Measurements from ENCODE around the gene MTNR1A. TPM values are rescaled to one million over a fixed set of nuclear protein-coding genes. Genes with fewer than 3 reads are reported as not detected.

Gene MTNR1A
- total RNA-seq, 1 experiment from 2014 or later: 0.84 TPM

DNA sequence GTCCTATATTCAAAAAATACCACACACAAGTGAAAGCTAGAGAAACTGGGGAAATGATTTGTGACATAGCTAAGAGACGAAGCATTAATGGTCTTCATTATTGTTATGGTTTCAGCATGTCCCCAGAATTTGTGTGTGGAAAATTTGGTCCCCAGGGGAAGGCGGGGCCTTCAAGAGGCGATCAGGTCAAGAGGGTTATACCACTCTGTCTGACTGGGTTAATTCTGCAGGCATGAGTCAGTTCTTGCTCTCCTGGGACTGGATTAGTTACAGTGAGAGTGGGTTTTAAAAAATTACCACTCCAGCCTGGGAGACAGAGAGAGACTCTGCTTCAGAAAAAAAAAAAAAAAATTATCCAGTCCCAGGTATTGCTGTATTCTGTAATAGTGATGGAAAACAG lies 2.1 kb upstream of the MTNR1A start (continued):
- no peak for TF ChIP-seq EZH2phosphoT487 (IDR thresholded peaks at IDR 0.05; ENCODE audit: borderline replicate concordance)

DNA sequence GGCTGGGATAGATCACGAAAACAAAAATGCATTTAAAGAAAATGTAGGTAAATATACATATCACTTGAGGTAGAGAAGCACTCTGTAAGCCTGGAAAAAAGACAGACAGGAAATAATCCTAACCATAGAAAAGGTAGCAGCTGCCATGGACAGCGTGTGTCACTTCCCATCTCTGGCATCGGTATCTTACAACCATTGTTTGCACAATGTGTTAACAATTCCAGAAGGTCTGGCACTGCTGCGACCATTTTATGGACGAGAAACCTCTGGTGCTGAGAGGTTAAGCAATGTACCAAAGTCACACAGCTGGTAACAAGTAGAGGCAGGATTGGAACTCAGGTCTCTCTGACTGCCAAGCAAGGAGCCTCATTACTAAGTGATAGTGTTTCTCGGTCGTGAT lies 1.7 kb upstream of the MTNR1A start:
- H3K9ac ChIP-seq (ENCODE audit: low read length): no peak overlapping the region
- ChIA-PET POLR2A (no interaction called here), CTCF (no interaction called here), RAD21 (ENCODE audit: low non-redundant PET in 1 of 2, low total read pairs in 2 of 2, uncharacterized antibody in 2 of 2, unreplicated experiment in 2 of 2) (no interaction called here)
- H3K4me1 ChIP-seq (ENCODE audit: control insufficient read depth in 1 of 2, insufficient read depth in 2 of 2, low read length in 2 of 2): peaks cover 0 to 13% of the 10 kb centered on the region in 2 experiments; a peak in 1 of 4 replicates
- H2AFZ ChIP-seq (ENCODE audit: low read depth, low read length, poor library complexity, severe bottlenecking): no peak overlapping the region
- DNase-seq (ENCODE audit: low read depth, low spot score) (no peak), ATAC-seq (no peak)
- H3K4me2 ChIP-seq (ENCODE audit: low read length): no peak overlapping the region
- no peak for TF ChIP-seq EZH2phosphoT487 (IDR thresholded peaks at IDR 0.05; ENCODE audit: borderline replicate concordance)
- TF ChIP-seq YY1 (IDR thresholded peaks at IDR 0.05; ENCODE audit: extremely low read depth, insufficient replicate concordance, low read depth, low read length): no peak
- no peak for TF ChIP-seq SP1 (IDR thresholded peaks at IDR 0.05; ENCODE audit: low read depth)
- no peak for TF ChIP-seq JUND (IDR thresholded peaks at IDR 0.05)
- TF ChIP-seq, protein P1, sequence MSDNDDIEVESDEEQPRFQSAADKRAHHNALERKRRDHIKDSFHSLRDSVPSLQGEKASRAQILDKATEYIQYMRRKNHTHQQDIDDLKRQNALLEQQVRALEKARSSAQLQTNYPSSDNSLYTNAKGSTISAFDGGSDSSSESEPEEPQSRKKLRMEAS (IDR thresholded peaks at IDR 0.05): no peak
- no peak for TF ChIP-seq FOSL1 (IDR thresholded peaks at IDR 0.05; ENCODE audit: low read depth)
- no peak for TF ChIP-seq CEBPB (IDR thresholded peaks at IDR 0.05; ENCODE audit: low read depth)
- TF ChIP-seq, protein P2, sequence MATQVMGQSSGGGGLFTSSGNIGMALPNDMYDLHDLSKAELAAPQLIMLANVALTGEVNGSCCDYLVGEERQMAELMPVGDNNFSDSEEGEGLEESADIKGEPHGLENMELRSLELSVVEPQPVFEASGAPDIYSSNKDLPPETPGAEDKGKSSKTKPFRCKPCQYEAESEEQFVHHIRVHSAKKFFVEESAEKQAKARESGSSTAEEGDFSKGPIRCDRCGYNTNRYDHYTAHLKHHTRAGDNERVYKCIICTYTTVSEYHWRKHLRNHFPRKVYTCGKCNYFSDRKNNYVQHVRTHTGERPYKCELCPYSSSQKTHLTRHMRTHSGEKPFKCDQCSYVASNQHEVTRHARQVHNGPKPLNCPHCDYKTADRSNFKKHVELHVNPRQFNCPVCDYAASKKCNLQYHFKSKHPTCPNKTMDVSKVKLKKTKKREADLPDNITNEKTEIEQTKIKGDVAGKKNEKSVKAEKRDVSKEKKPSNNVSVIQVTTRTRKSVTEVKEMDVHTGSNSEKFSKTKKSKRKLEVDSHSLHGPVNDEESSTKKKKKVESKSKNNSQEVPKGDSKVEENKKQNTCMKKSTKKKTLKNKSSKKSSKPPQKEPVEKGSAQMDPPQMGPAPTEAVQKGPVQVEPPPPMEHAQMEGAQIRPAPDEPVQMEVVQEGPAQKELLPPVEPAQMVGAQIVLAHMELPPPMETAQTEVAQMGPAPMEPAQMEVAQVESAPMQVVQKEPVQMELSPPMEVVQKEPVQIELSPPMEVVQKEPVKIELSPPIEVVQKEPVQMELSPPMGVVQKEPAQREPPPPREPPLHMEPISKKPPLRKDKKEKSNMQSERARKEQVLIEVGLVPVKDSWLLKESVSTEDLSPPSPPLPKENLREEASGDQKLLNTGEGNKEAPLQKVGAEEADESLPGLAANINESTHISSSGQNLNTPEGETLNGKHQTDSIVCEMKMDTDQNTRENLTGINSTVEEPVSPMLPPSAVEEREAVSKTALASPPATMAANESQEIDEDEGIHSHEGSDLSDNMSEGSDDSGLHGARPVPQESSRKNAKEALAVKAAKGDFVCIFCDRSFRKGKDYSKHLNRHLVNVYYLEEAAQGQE (IDR thresholded peaks at IDR 0.05; ENCODE audit: low read depth): no peak
- TF ChIP-seq ELF1 (IDR thresholded peaks at IDR 0.05; ENCODE audit: borderline replicate concordance, low read depth): no peak
- TF ChIP-seq, protein P3, sequence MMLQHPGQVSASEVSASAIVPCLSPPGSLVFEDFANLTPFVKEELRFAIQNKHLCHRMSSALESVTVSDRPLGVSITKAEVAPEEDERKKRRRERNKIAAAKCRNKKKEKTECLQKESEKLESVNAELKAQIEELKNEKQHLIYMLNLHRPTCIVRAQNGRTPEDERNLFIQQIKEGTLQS (IDR thresholded peaks at IDR 0.05): no peak
- no peaks in the 10 kb centered on the region for H3K9me2 ChIP-seq (ENCODE audit: insufficient read depth)
- no peaks in the 10 kb centered on the region for H3K9me3 ChIP-seq (ENCODE audit: control insufficient read depth in 1 of 2, insufficient read depth in 1 of 2, low read depth in 1 of 2, low read length in 2 of 2)
- no peaks in the 10 kb centered on the region for H3K79me2 ChIP-seq (ENCODE audit: insufficient read depth, low read length)
- no peak overlapping the region for H3K4me3 ChIP-seq (replicated peaks in 1 of 2; ENCODE audit: low read depth in 1 of 2, low read length in 2 of 2)
- no TSS peak for BruUV-seq (replicated peaks)
- intact Hi-C loops (cut with micrococcal nuclease): loop anchor here (10.0 kb wide), 1 partner anchor 262 kb away; no protein-coding TSS in a partner anchor
- H3K27ac ChIP-seq (ENCODE audit: low read depth, low read length): no peak overlapping the region
- H4K20me1 ChIP-seq (ENCODE audit: insufficient read depth): no peaks in the 10 kb centered on the region
- no peaks in the 10 kb centered on the region for H3K27me3 ChIP-seq (ENCODE audit: insufficient read depth, low read length)
- no peaks in the 10 kb centered on the region for H3K36me3 ChIP-seq (ENCODE audit: control insufficient read depth in 1 of 2, insufficient read depth in 2 of 2, low read length in 2 of 2)

Data from HCT116 (cell line).